Measurements from ENCODE around the gene DCAF12. TPM values are rescaled to one million over a fixed set of nuclear protein-coding genes. Genes with fewer than 3 reads are reported as not detected.

DCAF12 gene
- polyA plus RNA-seq, 1 donor from 2014 or later = 37.7 TPM

GRCh38 chr9:34171753-34172535 is 45.4 kb upstream of the DCAF12 start:
- TF ChIP-seq MXI1 (conservative IDR thresholded peaks at IDR 0.05; ENCODE audit: poor library complexity, severe bottlenecking) = no peak
- TF ChIP-seq SMC3 (conservative IDR thresholded peaks at IDR 0.05; ENCODE audit: poor library complexity) = no peak
- TF ChIP-seq EZH2 (IDR thresholded peaks at IDR 0.05; ENCODE audit: borderline replicate concordance, insufficient read depth, low read length, poor library complexity, severe bottlenecking) = no peak
- no peak for TF ChIP-seq REST (IDR thresholded peaks at IDR 0.05; ENCODE audit: borderline replicate concordance)
- no peak for TF ChIP-seq RAD21 (conservative IDR thresholded peaks at IDR 0.05)
- no peak for TF ChIP-seq EP300 (conservative IDR thresholded peaks at IDR 0.05; ENCODE audit: poor library complexity, severe bottlenecking)
- TF ChIP-seq TAF1 (IDR thresholded peaks at IDR 0.05; ENCODE audit: low read depth) = no peak
- TF ChIP-seq CTCF (IDR thresholded peaks at IDR 0.05; ENCODE audit: poor library complexity, severe bottlenecking) = no peak
- TF ChIP-seq POLR2AphosphoS5 (IDR thresholded peaks at IDR 0.05) = no peak
- Histone ChIP-seq H3K9me2 (ENCODE audit: insufficient read depth, low read length) (no peaks in the 10 kb centered on the region), H3K4me3 (ENCODE audit: low read length) (no peak overlapping the region)

GRCh38 chr9:34170237-34170991 is 43.9 kb upstream of the DCAF12 start:
- no peaks in the 10 kb centered on the region for H3K9me2 ChIP-seq (ENCODE audit: insufficient read depth, low read length)
- H4K20me1 ChIP-seq (ENCODE audit: insufficient read depth) = no peaks in the 10 kb centered on the region
- TF ChIP-seq EP300 (conservative IDR thresholded peaks at IDR 0.05; ENCODE audit: poor library complexity, severe bottlenecking) (no peak), TAF1 (IDR thresholded peaks at IDR 0.05; ENCODE audit: low read depth) (no peak), EZH2 (IDR thresholded peaks at IDR 0.05; ENCODE audit: borderline replicate concordance, insufficient read depth, low read length, poor library complexity, severe bottlenecking) (no peak), RAD21 (conservative IDR thresholded peaks at IDR 0.05) (no peak)
- H3K4me3 ChIP-seq (ENCODE audit: low read length) = no peak overlapping the region
- H3K27ac ChIP-seq (ENCODE audit: low read length) = no peak overlapping the region
- no peak overlapping the region for H3K4me2 ChIP-seq (ENCODE audit: low read length)
- H3K36me3 ChIP-seq (ENCODE audit: insufficient read depth, low read length) = no peaks in the 10 kb centered on the region
- H3F3A ChIP-seq (ENCODE audit: insufficient read depth, low read length, poor library complexity, severe bottlenecking) = no peaks in the 10 kb centered on the region
- H2AFZ ChIP-seq (ENCODE audit: low read depth, low read length) = no peak overlapping the region
- H3K9ac ChIP-seq (ENCODE audit: low read length) = no peak overlapping the region
- no peaks in the 10 kb centered on the region for H3K9me3 ChIP-seq (ENCODE audit: low read length)
- H3K79me2 ChIP-seq (replicated peaks; ENCODE audit: insufficient read depth, low read length) = no peaks in the 10 kb centered on the region
- no peaks in the 10 kb centered on the region for H3K27me3 ChIP-seq (ENCODE audit: insufficient read depth, low read depth, low read length)

More at GRCh38 chr9:34171753-34172535, 45.4 kb upstream of the DCAF12 start:
- Histone ChIP-seq H2AFZ (ENCODE audit: low read depth, low read length) (no peak overlapping the region), H3K36me3 (ENCODE audit: insufficient read depth, low read length) (no peaks in the 10 kb centered on the region), H3K79me2 (replicated peaks; ENCODE audit: insufficient read depth, low read length) (no peaks in the 10 kb centered on the region), H3K27ac (ENCODE audit: low read length) (no peak overlapping the region), H3K9me3 (ENCODE audit: low read length) (no peaks in the 10 kb centered on the region), H3K4me2 (ENCODE audit: low read length) (no peak overlapping the region), H3K9ac (ENCODE audit: low read length) (no peak overlapping the region), H3F3A (ENCODE audit: insufficient read depth, low read length, poor library complexity, severe bottlenecking) (no peaks in the 10 kb centered on the region), H4K20me1 (ENCODE audit: insufficient read depth) (no peaks in the 10 kb centered on the region), H3K27me3 (ENCODE audit: insufficient read depth, low read depth, low read length) (no peaks in the 10 kb centered on the region)

Measured in neural cell (in vitro differentiated cells).